GM23338 (cell line): ENCODE data around the gene PID1. TPM values are rescaled to one million over a fixed set of nuclear protein-coding genes. Genes with fewer than 3 reads are reported as not detected.

Source experiments
- CTCF ChIP-seq, 2 experiments: fragments of 200-600 bp in 1 of 2; sonication (generic) in 1 of 2; conservative IDR thresholded peaks; 2 replicates each; pipeline versions ENCODE4 v1.5.1 to v1.6.1; 2016 to 2017; ENCODE audit warnings: antibody characterized with exemption in 2 of 2, low read depth in 2 of 2, mild to moderate bottlenecking in 2 of 2, moderate library complexity in 1 of 2
- EZH2 ChIP-seq: fragments of 200-600 bp; sonication (generic); IDR thresholded peaks from one replicate; pipeline ENCODE4 v1.8.0; 2017; ENCODE audit warnings: antibody characterized with exemption, mild to moderate bottlenecking, low read depth; ENCODE audit not compliant: unreplicated experiment
- REST ChIP-seq: IDR thresholded peaks from one replicate; pipeline ENCODE4 v1.6.1; 2018; ENCODE audit warnings: antibody characterized with exemption; ENCODE audit not compliant: unreplicated experiment
- ZNF114 ChIP-seq: fragments of 250-450 bp; sonication (Bioruptor Pico); IDR thresholded peaks from 2 replicates; pipeline ENCODE4 v1.5.0; 2020; ENCODE audit warnings: mild to moderate bottlenecking, moderate library complexity
- ZNF331 ChIP-seq: fragments of 250-450 bp; sonication (Bioruptor Pico); IDR thresholded peaks from 2 replicates; pipeline ENCODE4 v1.5.0; 2020; ENCODE audit warnings: low read depth, mild to moderate bottlenecking, moderate library complexity
- ZNF462 ChIP-seq: fragments of 250-450 bp; sonication (Bioruptor Pico); IDR thresholded peaks from 2 replicates; pipeline ENCODE4 v1.5.0; 2020; ENCODE audit warnings: mild to moderate bottlenecking, moderate library complexity
- polyA plus RNA-seq: library from polyadenylated mRNA; unstranded; fragments of >200 nt; fragmentation: Nextera tagmentation; extraction: Ambion mirVana; gene quantifications from 2 replicates; pipeline ENCODE4 v1.2.1, GENCODE V29; 2016
- total RNA-seq: library from RNA; depleted of rRNA; stranded (reverse); fragments of >200 nt; shearing (Covaris generic); gene quantifications from 2 replicates; pipeline ENCODE4 v1.2.3, GENCODE V29; 2014

PID1 gene
- total and polyA plus RNA-seq, 2 experiments from 2014 or later = 1.7 to 2.4 TPM

- TF ChIP-seq ZNF462 = no peak
- TF ChIP-seq EZH2 = no peak
- no peak for TF ChIP-seq REST
- TF ChIP-seq CTCF (conservative IDR thresholded peaks at IDR 0.05; ENCODE audit: low read depth in 2 of 2) = no peak
- TF ChIP-seq ZNF114 (CRISPR knock-in tag) = no peak
- TF ChIP-seq ZNF331 = no peak
These were observed 33.8 kb downstream of the PID1 start (continued) for GRCh38 chr2:229237270-229237669.
